RWPE1 (cell line): Measurements from ENCODE around the gene LMTK2.

Source experiments
- CTCF ChIA-PET: fragments of 350-600 bp; sonication (Branson Sonifier 250); formaldehyde crosslinking; extraction: SDS; loops from one replicate; lab custom pipeline; 2021; lab: Yijun Ruan, JAX
- POLR2A ChIA-PET: fragments of 400-600 bp; formaldehyde crosslinking; extraction: SDS; loops from one replicate; lab custom pipeline; 2020; ENCODE audit warnings: antibody characterized with exemption; ENCODE audit not compliant: low non-redundant PET; lab: Yijun Ruan, JAX
- DNase-seq: peaks from one replicate; pipeline ENCODE4 v3.0.0; 2012; ENCODE audit warnings: low spot score
- H3K27ac ChIP-seq: fragments of 450-650 bp; 2 replicates; pipeline ENCODE4 v1.5.1; 2017
- TF ChIP-seq, protein P1 (sequence below): fragments of 450-650 bp; conservative IDR thresholded peaks from 2 replicates; pipeline ENCODE4 v1.5.1; 2017; ENCODE audit warnings: low read depth, mild to moderate bottlenecking

Gene LMTK2

DNA sequence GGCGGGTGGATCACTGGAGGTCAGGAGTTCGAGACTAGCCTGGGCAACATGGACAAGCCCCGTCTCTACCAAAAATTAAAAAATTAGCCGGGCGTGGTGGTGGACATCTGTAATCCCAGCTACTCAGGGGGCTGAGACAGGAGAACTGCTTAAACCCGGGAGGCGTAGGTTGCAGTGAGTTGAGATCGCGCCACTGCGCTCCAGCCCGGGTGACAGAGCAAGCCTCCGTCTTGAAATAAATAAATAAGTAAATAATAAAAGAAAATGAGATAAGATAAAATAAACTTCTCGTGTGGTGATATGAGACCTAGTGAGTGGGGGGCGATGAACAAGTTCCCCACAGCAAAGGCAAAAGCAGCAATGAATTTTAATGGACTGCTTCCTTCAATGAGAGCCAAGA is 33.6 kb upstream of the LMTK2 start:
- no peak overlapping the region for H3K27ac ChIP-seq
- CTCF ChIA-PET = interaction anchor here (0.6 kb wide), 1 partner anchor 19 kb away, joined by 3 read pairs; no protein-coding TSS in a partner anchor
- no peak for DNase-seq
- POLR2A ChIA-PET = no interaction called here
- TF ChIP-seq, protein P1, sequence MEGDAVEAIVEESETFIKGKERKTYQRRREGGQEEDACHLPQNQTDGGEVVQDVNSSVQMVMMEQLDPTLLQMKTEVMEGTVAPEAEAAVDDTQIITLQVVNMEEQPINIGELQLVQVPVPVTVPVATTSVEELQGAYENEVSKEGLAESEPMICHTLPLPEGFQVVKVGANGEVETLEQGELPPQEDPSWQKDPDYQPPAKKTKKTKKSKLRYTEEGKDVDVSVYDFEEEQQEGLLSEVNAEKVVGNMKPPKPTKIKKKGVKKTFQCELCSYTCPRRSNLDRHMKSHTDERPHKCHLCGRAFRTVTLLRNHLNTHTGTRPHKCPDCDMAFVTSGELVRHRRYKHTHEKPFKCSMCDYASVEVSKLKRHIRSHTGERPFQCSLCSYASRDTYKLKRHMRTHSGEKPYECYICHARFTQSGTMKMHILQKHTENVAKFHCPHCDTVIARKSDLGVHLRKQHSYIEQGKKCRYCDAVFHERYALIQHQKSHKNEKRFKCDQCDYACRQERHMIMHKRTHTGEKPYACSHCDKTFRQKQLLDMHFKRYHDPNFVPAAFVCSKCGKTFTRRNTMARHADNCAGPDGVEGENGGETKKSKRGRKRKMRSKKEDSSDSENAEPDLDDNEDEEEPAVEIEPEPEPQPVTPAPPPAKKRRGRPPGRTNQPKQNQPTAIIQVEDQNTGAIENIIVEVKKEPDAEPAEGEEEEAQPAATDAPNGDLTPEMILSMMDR = no peak

- CTCF ChIA-PET = interaction anchor here (0.6 to 0.8 kb wide), 3 partner anchors 8 to 212 kb away, joined by 3 to 8 read pairs (median 3); no protein-coding TSS in a partner anchor
- DNase-seq = no peak
- TF ChIP-seq, protein P1 = no peak
Observed at GRCh38 chr7:98075801-98076200, 30.9 kb upstream of the LMTK2 start.

GRCh38 chr7:98077762-98078161 is 28.9 kb upstream of the LMTK2 start:
- TF ChIP-seq, protein P1 = no peak
- POLR2A ChIA-PET = no interaction called here
- no peak overlapping the region for H3K27ac ChIP-seq
- CTCF ChIA-PET = no interaction called here
- no peak for DNase-seq

More at GRCh38 chr7:98075801-98076200, 30.9 kb upstream of the LMTK2 start:
- POLR2A ChIA-PET = no interaction called here
- H3K27ac ChIP-seq = no peak overlapping the region

DNA sequence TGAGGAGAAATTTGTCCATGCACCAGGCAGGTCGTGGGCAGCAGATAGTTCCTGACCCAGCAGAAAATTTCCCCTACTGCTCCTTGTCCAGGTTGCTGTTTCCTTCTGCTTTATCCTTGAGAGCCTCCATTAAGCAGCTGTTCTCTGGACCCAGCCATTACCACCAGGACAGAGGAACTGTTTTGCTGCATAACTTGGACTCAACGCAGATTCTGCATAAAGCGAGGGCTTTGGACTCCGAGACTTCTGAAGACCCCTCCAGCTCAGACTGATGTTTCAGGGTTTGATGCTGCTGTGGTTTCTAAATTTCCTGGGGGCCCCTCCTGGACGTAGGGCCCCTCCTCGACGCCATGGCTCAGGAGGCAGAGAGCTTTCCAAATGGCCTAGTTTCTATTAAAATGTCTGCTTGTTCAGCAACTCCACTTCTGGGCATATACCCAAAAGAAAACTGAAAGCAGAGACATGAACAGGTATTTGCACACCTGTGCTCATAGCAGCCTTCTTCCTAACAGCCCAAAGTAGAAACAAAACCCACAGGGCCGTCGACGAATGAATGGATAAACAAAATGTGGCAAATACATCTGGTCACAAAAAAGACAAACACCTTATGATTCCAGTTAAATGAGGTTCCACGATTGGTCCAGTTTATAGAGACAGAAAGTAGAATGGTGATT is 28.3 kb upstream of the LMTK2 start:
- no peak for DNase-seq
- ChIA-PET POLR2A (no interaction called here), CTCF (no interaction called here)
- no peak overlapping the region for H3K27ac ChIP-seq
- TF ChIP-seq, protein P1 = no peak

- DNase-seq = no peak
- CTCF ChIA-PET = interaction anchor here (0.5 to 0.9 kb wide), 6 partner anchors 20 to 716 kb away, joined by 3 to 8 read pairs (median 4); no protein-coding TSS in a partner anchor
- no peak overlapping the region for H3K27ac ChIP-seq
- TF ChIP-seq, protein P1 = no peak
- POLR2A ChIA-PET = no interaction called here
Observed at GRCh38 chr7:98079891-98080648, 26.6 kb upstream of the LMTK2 start.

DNA sequence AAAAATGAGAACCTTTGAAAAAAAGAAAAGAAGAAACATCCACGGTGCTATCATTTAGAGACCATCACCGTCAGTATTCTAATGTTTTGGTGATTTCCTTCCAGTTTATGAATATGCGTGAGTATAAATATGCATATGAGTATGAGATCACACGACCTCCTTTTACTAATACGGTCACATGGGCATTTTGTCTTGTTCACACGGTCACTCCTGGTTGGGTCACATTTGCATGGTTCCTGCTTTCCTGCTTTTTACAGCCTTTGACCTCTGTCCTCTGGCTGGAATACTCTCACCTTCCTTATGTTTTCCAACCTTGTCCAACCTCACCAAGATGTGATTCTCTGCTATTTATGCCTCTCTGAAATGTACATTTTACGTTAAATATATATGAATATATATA is 25.3 kb upstream of the LMTK2 start:
- ChIA-PET POLR2A (interaction anchor here (0.7 kb wide), 1 partner anchor 233 kb away, joined by 7 read pairs; no protein-coding TSS in a partner anchor), CTCF (no interaction called here)
- DNase-seq = no peak
- TF ChIP-seq, protein P1 = no peak
- H3K27ac ChIP-seq = no peak overlapping the region
